GM12892 (cell line): ENCODE data around the gene CARM1. TPM values are rescaled to one million over a fixed set of nuclear protein-coding genes. Genes with fewer than 3 reads are reported as not detected.

Experiments
- DNase-seq: peaks from one replicate; pipeline ENCODE4 v3.0.0; 2011; ENCODE audit not compliant: insufficient read length
- FAIRE-seq: peaks from 2 replicates; lab custom pipeline; 2011; peaks lifted over from hg19 to GRCh38; lab: Jason Lieb, UNC
- POLR2A ChIP-seq: IDR thresholded peaks from 2 replicates; pipeline ENCODE4 v1.6.1; 2011; ENCODE audit warnings: low read depth, low read length, control low read depth
- POLR2AphosphoS5 ChIP-seq: IDR thresholded peaks from 2 replicates; pipeline ENCODE4 v1.6.1; 2011; ENCODE audit warnings: low read depth, low read length, control low read depth
- TAF1 ChIP-seq: IDR thresholded peaks from 2 replicates; pipeline ENCODE4 v1.6.1; 2011; ENCODE audit warnings: low read depth, mild to moderate bottlenecking, control low read depth, low read length, borderline replicate concordance
- polyA plus RNA-seq: library from polyadenylated mRNA; unstranded; fragments of >200 nt; gene quantifications from one replicate; pipeline ENCODE4 v1.2.1, GENCODE V29; 2012; ENCODE audit warnings: missing spikeins, inconsistent platforms; ENCODE audit not compliant: missing spikeins

The CARM1 gene
- polyA plus RNA-seq: 43.0 TPM

DNA sequence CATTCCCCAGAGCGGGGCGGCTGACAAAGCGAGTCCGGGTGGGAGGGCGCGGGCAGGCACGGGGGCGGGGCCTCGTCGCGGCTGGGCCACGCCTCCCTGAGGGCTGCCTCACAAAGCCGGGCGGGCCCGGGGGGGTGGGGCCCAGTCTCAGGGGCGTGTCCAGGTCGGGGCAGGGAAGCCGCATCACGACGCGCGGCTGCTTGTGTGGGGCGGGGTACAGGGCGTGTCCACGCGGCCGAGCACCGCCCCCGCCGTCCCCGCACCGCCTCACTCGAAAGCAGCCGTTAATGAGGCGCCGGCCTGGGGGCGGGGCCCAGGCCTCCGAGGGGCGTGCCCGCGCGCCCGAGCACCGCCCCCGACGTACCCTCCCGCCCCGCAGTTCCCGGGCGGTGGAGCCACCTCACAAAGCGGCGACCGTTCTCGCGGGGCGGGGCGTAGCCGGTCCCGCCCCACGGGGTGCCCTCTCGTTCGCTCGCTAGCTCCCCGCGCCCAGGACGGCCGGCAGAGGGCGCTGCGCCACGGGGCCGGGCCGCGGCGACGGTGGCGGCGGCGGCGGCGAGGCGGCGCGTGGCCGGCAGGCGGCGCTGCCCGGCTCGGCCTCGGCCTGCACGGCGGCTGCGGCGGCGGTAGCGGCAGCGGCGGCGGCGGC is at the start of gene CARM1:
Gene CARM1 (plus strand): TSS at position 599 of the 649 bp plus-strand sequence. CDS start 150 bp downstream, outside the sequence.
- TF ChIP-seq TAF1 (no peak), POLR2AphosphoS5 (no peak), POLR2A (no peak)
- FAIRE-seq: peak; percentile 97

DNA sequence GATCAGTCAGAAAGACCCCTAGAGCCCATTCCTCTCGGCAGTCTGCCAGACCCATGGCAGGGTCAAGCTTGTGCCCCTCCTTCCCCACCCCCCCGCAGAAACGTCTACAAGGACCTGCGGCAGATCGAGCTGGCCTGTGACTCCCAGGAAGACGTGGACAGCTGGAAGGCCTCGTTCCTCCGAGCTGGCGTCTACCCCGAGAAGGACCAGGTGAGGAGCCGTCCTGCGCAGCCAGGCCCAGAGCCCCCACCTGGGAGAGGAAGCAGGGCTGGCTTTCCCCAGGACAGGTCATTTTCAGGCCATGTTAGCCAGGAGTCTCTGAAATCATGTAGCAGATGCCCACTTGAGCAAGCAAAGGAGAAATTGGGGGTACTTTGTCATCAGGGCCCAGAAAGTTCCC is 47.7 kb upstream of the CARM1 start:
- FAIRE-seq (no peak), DNase-seq (no peak)
- TF ChIP-seq POLR2AphosphoS5 (no peak), TAF1 (no peak), POLR2A (no peak)

More for the DNA sequence above, at the start of gene CARM1:
- peak; percentile 96 for DNase-seq

DNA sequence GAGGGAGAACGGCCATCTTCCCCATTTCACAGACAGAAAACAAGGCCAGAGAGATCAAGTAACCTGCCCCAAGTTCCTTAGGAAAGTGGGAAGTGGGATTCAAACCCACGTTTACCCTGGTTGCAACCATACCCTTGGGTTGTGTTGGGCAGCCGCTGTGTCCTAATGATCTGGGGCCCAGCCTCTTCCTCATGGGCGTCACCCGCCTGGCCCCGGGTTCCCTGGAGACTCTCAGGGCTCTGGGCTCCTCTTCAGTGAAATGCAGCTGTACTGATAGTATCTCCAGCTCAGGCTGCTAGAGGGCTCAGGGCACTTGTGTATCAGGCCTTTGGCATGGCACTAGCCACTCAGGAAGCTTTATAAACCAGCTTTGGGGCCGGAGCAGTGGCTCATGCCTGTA is 45.1 kb upstream of the CARM1 start:
- no peak for FAIRE-seq
- TF ChIP-seq POLR2A (no peak), POLR2AphosphoS5 (no peak), TAF1 (no peak)
- no peak for DNase-seq

- TF ChIP-seq POLR2A: no peak
- TF ChIP-seq TAF1: no peak
- TF ChIP-seq POLR2AphosphoS5: no peak
- FAIRE-seq (no peak), DNase-seq (no peak)
These were observed 44.5 kb upstream of the CARM1 start for GRCh38 chr19:10826846-10827245.

DNA sequence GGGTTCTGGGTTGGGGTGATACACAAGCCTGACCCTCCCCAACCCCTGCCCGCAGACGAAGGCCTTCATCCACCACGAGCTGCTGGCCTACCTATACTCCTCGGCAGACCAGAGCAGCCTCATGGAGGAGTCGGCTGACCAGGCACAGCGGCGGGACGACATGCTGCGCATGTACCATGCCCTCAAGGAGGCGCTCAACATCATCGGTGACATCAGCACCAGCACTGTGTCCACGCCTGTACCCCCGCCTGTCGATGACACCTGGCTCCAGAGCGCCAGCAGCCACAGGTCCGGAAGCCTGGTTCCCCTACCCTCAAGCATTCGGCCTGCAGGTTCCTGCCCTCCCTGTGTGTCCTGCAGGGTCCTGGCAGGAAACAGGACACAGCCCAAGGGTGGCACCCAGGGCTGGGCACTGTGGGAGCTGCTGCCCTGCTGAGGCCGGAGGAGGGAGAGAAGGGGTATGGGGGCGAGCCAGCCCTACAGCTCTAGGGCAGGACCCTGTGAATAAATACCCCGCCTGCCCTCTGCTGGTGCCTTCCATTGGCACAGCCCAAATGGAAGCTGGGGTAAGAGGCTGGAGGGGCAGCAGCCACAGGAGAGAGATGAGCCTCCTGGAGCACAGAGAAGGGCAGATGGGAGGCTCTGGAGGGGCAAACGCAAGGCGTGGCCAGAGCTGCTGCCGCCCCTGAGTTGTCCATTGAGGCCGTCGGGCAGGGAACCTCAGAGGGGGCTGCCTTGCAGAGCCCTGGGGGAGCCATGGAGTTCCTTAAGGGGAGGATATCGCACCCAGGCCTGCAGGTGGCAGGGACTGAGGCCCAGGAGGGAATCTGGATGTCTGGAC is 42.2 kb upstream of the CARM1 start:
- TF ChIP-seq POLR2AphosphoS5 (no peak), POLR2A (peak; percentile 11; the same call in 1 of the 2 replicates)
- FAIRE-seq (no peak), DNase-seq (no peak)

DNA sequence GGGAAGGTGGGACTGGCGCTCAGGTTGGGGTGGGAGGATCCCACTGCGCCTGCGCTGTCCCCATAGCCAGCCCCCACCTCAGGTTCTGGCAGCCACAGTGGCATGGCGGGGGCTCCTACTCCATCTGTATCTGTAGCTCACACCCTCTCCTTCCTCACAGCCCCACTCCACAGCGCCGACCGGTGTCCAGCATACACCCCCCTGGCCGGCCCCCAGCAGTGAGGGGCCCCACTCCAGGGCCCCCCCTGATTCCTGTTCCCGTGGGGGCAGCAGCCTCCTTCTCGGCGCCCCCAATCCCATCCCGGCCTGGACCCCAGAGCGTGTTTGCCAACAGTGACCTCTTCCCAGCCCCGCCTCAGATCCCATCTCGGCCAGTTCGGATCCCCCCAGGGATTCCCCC is 41.4 kb upstream of the CARM1 start:
- no peak for TF ChIP-seq POLR2A
- no peak for TF ChIP-seq TAF1
- no peak for TF ChIP-seq POLR2AphosphoS5
- DNase-seq: no peak
- FAIRE-seq: no peak

- DNase-seq (no peak), FAIRE-seq (no peak)
- TF ChIP-seq POLR2A: no peak
- no peak for TF ChIP-seq POLR2AphosphoS5
- no peak for TF ChIP-seq TAF1
These were observed 41.0 kb upstream of the CARM1 start for GRCh38 chr19:10830370-10830769.

GRCh38 chr19:10830931-10831779 is 40.2 kb upstream of the CARM1 start:
- TF ChIP-seq TAF1: no peak
- no peak for TF ChIP-seq POLR2AphosphoS5
- TF ChIP-seq POLR2A: no peak
- DNase-seq (no peak), FAIRE-seq (no peak)

GRCh38 chr19:10831987-10832938 is 39.1 kb upstream of the CARM1 start:
- DNase-seq (no peak), FAIRE-seq (no peak)
- 0 out of 2 replicates have a peak, but pooled peaks have one; percentile 59 for TF ChIP-seq POLR2AphosphoS5
- TF ChIP-seq TAF1: no peak
- TF ChIP-seq POLR2A: 0 out of 2 replicates have a peak, but pooled peaks have one; percentile 20

DNA sequence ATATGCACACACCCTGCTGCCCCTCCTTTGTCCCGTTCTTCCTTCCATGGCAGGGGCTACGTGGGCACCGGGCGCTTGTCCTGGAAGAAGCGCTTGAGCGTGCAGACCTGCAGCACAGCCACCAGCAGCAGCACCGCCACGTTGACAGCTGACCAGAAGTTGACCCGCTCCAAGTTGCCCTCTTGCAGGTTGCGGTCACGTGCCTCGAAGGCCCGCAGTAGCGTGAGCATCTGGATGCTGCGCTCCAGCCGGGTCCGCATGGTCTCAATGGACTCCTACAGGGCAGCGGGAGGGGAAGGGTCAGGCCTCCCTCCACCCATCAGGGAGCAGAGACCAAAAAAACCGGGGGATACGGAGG is 38.4 kb upstream of the CARM1 start:
- DNase-seq (peak; percentile 13), FAIRE-seq (no peak)
- TF ChIP-seq TAF1 (no peak), POLR2A (no peak), POLR2AphosphoS5 (no peak)
